HG03280 (cell line): ENCODE measurements around the gene SERHL2.
A peak's percentile ranks its signal among the peaks of the same experiment; 100 is the strongest.
"Not testable (repeated sequence)": the region's sequence is repeated elsewhere in the genome, so short reads cannot be mapped to it uniquely, and the experiment has no call there.

Experiments
- ATAC-seq: cut with Tn5 transposase; IDR thresholded peaks from one replicate; pipeline ENCODE4 v1.9.1; 2021; ENCODE audit warnings: mild to moderate bottlenecking, moderate library complexity; ENCODE audit not compliant: unreplicated experiment

Gene SERHL2

GRCh38 chr22:42553475-42554361 is at the start of gene SERHL2:
SERHL2 (plus strand) TSS chr22:42553956; CDS start chr22:42554021, 65 bp downstream.
- peak; percentile 56 for ATAC-seq

DNA sequence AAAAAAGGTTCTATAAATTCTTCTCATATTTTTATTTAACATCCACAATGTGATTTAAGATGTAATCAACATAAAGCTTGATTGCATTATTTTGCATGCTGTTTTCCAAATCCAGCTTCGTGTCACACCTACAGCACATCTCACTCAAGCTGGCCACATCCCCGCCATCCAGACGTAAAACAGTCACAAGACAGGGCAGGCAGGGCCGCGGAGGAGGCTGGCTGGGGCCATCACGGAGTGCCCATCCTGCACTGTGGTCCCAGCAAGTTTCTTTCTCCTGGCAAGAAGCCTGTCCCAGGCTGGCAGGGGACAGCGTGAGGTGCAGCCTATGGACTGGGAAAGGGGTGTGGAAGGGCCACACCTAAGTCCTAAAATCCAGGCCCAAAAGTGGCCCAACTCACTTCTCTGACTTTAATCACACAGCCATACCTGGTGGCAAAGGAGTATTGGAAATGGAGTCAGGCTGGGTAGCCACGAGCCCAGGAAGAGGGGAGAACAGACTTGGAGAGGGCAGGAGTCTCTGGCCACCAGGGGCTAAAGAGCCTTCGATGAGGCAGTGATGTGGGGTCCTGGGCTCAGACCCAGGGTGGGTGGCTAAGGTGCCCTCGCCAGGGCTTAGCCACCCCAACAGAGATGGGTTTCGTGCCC is 45.3 kb upstream of the SERHL2 start:
- not testable (repeated sequence) for ATAC-seq

DNA sequence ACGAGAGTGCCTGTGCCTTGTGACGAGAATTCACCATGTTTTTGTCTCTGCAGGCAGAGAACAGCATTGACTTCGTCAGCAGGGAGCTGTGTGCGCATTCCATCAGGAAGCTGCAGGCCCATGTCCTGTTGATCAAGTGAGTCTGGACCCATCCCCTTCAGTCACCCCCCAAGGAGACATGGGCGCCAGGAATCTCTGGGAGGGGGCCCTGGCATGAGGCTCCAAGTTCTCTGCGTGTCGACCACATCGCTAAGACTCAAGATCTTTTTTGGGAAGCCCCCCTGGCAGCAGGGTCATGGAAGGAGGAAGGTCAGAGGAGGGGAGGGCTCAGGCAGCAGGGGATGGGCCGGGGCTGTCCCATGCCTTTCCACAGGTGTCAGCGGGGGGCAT is 44.8 kb upstream of the SERHL2 start:
- not testable (repeated sequence) for ATAC-seq

- ATAC-seq = no peak
Observed at GRCh38 chr22:42509548-42509947, 44.2 kb upstream of the SERHL2 start.

GRCh38 chr22:42511401-42511891 is 42.3 kb upstream of the SERHL2 start:
- no peak for ATAC-seq

- ATAC-seq = not testable (repeated sequence)
Observed at GRCh38 chr22:42512273-42512990, 41.3 kb upstream of the SERHL2 start.

GRCh38 chr22:42514331-42514730 is 39.4 kb upstream of the SERHL2 start:
- not testable (repeated sequence) for ATAC-seq

GRCh38 chr22:42515304-42515703 is 38.5 kb upstream of the SERHL2 start:
- ATAC-seq = not testable (repeated sequence)

- no peak for ATAC-seq
Observed at GRCh38 chr22:42515896-42516295, 37.9 kb upstream of the SERHL2 start.

DNA sequence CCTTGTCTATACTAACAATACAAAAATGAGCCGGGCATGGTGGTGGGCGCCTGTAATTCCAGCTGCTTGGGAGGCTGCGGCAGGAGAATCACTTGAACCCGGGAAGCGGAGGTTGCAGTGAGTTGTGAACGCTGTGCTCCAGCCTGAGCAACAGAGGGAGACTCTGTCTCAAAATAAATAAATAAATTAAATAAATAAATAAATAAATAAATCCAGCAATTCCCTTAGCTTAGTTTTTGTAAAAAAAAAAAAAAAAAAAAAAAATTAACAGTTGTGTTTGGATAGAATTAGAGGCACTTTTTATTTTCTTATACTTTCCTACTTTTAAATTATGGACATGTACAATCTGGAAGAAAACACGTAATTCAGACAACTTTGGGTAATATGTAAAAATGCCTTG is 36.7 kb upstream of the SERHL2 start:
- ATAC-seq = not testable (repeated sequence)

- not testable (repeated sequence) for ATAC-seq
Observed at GRCh38 chr22:42518638-42519524, 34.9 kb upstream of the SERHL2 start.

DNA sequence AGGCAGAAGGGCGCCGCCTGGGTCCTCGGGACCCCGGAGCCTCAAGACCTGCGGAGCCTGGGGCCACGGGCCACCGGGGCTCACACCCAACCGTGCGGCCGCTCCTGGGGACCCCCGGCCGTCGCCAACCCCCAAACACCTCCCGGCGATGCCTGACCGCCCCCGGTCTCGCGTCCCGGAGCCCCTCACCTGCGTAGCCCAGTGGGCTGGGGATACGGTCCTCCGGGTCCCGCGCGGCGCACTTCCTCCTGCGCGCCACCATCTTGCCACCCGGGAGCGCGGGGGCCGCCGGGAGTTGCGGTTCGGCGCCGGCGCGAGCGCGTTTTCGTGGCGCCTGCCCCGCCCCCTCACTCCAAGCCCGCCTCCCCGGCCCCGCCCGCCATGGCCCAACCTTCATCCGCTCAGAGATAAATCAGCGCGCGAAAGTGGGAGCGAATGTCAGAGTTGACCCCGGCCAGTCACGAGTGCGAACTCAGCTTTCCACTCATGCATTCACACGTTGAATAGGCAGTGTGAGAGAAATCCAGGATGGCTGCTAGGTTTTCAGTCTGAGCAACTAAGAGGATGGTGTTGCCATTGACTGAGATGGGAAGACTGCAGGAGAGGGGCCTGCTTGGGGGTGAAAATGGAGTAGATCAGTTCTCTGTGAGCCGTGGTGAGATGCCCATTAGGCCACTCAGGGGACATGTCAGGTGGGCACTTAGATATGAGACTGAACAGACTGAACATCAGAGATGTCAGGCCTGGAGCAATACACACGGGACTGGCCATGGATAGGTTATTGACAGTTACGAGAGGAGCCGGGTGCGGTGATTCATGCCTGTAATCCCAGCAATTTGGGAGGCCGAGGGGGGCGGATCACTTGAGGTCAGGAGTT is 34.0 kb upstream of the SERHL2 start, which contains the start of gene RRP7A:
Gene RRP7A (minus strand): TSS at position 272 of the 877 bp plus-strand sequence. CDS start 10 bp downstream, at position 262.
- ATAC-seq = peak; percentile 82

GRCh38 chr22:42521228-42521546 is 32.6 kb upstream of the SERHL2 start:
- no peak for ATAC-seq

GRCh38 chr22:42522546-42522945 is 31.2 kb upstream of the SERHL2 start:
- ATAC-seq = no peak

DNA sequence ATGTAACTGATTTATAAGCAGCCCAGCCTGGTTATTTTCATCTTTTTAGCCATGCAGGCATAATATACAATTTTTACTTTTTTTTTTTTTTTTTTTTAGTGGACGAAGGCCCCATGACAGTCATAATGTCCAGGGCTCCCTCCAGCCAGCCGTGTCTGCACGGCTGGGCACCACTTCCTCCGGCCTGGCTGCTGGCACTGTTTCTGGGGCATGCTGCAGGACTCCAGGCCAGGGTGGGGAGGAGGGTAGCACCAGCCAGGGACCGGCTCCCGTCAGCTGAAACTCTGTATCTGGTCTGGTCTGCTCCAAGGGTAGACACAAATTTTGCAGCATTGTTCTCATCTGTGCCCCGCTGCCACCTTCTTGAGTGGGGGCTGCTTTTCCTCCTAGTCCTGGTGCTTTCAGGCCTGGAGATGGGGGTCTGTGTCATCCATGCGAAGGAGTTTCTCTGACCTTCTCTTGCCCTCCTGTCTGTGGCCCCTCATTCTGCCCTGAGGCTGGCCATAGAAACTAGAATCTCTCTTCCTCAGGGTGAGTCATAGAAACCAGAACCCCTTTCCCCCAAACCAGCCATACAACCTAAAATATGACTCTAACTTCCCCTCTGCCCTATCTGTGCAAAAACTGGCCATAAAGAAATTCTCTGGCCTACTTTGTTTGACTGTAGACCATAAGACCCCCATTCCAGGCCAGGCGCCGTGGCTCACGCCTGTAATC is 25.0 kb upstream of the SERHL2 start:
- no peak for ATAC-seq

DNA sequence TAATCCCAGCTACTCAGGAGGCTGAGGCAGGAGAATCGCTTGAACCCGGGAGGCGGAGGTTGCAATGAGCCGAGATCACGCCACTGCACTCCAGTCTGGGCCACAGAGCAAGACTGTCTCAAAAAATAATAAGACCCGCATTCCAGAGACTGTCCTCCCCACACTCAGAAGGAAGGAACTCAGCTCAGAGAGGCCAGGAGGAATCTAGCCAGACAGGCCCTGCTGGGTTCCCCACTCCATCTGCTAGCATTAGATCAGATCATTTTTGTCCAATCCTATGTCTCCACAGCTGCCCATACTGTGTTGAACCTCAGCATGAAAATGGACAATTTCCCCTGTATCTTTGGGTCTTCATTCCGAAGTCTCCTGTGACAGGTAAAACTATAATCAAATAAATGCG is 24.3 kb upstream of the SERHL2 start:
- not testable (repeated sequence) for ATAC-seq

- ATAC-seq = not testable (repeated sequence)
Observed at GRCh38 chr22:42531401-42532084, 22.2 kb upstream of the SERHL2 start.

GRCh38 chr22:42533638-42533977 is 20.1 kb upstream of the SERHL2 start:
- no peak for ATAC-seq
